ENCODE data around the gene NOTUM. TPM values are rescaled to one million over a fixed set of nuclear protein-coding genes. Genes with fewer than 3 reads are reported as not detected.
"Not testable (repeated sequence)": the region's sequence is repeated elsewhere in the genome, so short reads cannot be mapped to it uniquely, and the experiment has no call there.

NOTUM gene
- total RNA-seq, 1 donor from 2014 or later: 4.2 TPM

DNA sequence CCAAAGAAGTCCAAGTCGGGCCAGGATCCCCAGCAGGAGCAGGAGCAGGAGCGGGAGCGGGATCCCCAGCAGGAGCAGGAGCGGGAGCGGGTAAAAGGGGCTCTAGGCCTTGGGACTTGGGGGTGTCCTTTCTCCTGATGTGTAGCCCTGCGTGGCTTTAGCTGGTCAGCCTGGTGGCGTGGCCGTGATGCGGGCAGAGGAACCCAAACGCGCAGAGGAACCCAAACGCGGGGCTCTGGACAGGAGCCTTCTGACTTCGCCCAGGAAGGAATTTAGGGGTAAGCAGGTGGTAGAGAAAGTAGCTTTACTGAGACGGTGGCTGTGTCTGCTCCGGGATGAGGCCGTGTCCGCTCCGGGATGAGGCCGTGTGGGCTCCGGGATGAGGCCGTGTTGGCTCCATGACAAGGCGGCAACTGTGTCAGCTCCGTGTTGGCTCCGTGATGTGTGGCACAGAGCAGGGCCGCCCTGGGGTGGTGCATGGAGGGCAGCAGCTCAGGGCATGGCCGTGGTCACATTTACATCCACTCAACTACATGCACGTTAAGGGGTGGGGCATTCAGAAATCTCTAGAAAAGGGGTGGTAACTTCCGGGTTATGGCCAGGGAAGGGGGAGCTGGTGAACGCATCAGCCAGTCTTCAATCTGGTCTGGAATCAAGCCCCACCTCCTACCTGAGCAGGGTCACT lies 35.9 kb upstream of the NOTUM start:
- DNase-seq (ENCODE audit: low spot score) (no peak), ATAC-seq (no peak)

DNA sequence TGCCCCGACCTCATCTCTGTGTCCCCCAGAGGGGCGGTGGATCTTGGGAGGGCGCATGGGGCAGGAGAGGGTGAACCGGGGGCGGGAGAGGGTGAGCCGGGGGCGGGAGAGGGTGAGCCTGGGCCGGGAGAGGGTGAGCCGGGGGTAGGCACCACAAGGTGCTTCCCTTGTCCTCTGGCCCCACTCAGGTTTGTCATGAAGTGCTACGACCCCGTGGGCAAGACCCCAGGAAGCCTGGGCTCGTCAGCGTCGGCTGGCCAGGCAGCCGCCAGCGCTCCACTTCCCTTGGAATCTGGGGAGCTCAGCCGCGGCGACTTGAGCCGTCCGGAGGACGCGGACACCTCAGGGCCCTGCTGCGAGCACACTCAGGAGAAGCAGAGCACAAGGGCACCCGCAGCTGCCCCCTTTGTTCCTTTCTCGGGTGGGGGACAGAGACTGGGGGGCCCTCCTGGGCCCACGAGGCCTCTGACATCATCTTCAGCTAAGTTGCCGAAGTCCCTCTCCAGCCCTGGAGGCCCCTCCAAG lies 35.3 kb upstream of the NOTUM start:
- DNase-seq (ENCODE audit: low spot score) (no peak), ATAC-seq (no peak)

DNA sequence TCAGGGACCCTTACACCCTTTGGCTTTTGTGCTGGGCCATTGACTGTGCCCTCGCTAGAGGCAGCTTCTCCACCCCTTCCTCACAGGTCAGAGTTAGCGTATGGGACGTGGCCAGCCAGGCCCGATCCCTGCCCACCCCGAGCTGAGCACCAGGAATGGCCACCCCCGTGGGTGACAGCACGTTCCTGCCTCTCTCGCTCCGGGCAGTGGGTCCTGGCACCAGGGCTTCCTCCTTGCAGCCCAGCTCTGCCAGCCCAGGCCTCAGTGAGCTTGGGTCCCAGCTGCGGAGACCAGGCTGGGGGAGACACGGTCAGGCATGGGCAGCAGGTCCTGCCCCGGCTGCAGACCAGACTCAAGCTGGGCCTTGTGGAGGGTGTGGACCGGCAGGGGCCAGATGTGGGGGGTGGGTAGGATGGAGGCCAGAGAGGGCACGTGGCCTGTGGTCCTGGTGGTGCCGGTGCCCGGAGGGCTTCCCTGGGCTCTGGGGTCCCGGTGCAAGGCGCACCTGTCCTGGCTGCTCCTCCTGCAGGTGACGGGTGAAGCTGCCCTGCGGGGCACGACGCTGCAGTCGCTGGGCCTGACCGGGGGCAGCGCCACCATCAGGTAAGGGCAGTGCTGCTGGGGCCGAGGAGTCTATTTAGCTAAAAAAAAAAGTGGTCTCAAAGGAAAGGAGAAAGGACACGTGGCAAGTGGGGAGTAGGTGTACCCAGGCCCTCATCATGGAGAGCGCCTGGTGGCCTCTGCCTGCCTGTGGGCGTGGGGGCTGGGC lies 34.7 kb upstream of the NOTUM start:
- no peak for DNase-seq (ENCODE audit: low spot score)

GRCh38 chr17:81994593-81995462 lies 33.8 kb upstream of the NOTUM start:
- DNase-seq (ENCODE audit: low spot score) (no peak), ATAC-seq (no peak)

More for the DNA sequence above, 34.7 kb upstream of the NOTUM start:
- ATAC-seq: no peak

DNA sequence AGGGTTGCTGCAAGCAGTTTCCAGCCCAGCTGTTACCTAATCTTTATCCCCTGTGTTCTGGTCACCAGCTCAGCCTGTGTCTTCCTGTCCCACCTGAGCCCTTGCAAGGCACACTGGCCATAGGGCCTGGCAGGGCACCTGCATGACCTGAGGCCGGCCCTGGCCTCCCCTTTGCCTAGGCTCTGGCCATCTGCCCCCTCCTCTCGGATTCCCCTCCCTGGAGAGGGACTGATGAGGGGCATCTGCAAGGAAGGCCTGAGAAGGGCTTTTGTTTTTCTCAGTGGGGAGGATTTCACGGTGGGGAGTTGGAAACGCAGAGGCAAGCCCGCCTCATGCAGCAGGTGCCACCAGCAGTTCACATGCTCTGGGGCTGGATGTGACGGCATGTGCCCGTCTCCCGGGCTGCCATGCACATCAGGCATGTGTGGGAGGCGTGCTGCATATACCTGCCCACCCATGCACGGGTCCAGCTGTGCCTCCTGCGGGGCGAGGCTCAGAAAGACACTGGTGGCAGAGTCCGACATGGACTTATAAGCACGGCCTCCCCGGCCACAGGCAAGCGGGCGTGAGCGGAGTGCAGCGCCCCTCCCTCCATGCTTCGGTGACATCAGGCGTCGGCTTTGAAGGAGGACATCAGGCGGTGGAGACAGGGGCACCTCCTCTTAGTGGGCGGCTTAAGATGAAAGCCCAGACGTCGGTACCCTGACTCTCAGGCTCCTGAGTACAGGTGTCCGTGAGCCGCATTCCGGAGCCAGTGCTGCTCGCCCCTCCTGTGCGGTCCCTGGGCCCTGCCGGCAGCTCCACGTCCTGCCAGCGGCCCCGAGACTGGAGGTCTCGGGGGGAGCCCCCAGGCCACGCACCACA lies 33.0 kb upstream of the NOTUM start:
- no peak for ATAC-seq
- DNase-seq (ENCODE audit: low spot score): no peak

- ATAC-seq: no peak
Observed at GRCh38 chr17:81992306-81993102, 31.5 kb upstream of the NOTUM start.

DNA sequence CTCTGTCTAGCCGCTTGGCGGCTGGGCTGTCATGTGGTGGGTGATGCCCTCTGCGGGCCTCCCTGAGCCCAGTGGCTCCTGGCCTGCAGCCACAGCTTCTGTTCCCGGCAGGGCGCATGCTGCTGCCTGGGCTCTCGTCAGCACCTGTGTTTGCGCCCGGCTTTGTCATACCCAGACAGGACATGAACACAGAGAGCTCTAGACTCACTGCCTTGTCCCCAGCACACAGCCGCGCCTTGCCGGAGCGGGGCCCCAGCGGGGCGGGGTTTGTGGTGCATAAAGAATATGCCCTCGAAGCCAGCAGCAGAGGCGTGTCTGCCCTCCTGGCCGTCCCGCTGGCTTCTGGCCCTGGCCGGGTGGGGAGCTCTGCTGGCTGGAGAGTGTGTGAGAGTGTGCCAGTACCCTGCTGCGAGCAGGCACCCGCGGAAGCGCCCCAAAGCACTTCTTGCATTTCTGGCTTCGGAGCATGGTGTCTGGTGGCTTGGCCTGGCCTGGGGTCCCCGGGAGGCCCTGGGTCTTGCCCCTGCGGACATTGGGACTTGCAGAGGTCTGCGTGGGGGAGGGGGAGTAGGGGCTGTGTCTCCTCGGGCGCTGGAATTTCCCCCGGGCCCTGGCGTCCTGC lies 30.8 kb upstream of the NOTUM start:
- peak; percentile 94 for DNase-seq (ENCODE audit: low spot score)
- peak; percentile 91 for ATAC-seq

More at GRCh38 chr17:81992306-81993102, 31.5 kb upstream of the NOTUM start:
- DNase-seq (ENCODE audit: low spot score): no peak

DNA sequence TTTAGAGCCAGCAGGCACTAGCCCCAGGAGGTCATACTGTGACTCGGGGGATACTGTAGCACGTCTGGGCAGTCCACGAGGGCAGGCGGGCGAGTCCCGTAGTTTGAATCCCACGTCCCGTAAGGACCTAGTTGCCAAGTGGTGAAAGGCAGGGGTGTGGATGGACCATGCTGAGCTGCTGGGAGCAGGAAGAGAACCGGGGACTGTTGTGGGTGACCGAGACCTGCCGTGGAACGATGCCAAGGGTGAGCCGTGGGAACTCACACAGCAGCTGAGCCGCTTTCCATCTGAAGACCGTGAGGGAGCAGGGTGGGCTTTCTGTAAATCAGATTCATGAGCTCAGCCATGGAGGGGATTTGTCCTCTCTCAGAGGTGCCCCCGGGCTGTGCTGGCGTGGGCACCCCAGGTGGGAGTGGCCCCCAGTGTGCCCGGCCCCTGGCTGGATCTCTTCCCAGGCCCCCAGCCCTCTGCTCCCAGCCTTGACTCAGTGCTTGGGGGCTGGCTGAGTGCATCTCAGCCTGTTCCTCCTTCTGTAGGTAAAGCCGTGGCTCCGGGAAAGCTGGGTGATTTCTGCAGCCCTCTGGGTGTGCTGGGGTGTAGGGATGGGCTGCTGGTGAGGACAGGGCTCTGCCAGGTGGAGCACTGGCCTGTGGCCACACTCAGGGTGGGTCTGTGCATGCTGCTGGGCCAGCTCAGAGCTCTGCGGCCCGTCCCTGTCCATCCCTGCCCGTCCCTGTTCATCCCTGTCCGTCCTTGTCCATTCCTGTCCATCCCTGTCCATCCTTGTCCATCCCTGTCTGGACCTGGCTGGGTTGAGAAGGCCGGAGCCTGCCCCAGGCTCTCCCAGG lies 30.1 kb upstream of the NOTUM start:
- ATAC-seq: no peak

DNA sequence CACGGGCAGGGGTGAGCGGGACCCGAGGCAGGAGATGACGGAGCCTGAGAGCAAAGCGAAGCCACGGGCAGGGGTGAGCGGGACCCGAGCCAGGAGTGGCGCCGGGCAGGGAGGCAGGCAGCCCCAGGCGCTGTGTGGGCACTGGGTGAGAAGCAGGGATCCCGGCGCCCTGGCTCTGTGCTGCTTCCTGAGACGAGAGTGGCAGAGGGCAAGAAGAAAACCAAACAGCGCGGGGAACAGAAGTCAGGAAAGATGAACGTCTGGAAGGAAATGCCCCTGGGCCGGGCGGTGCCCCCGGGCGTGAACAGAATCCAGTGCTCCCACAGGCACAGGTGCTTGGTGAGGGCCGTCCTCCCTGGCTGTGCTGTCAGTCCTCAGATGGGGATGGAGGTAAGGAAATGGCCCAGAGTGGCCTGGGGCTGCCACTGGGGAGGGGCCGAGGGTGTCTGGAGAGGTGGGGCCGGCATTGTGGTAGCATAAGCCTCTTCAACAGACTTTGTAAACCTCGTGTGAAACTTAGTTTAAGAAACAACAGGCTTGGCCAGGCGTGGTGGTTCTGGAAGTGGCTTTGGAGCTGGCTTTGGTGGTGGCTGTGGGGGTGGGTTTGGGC lies 26.3 kb upstream of the NOTUM start:
- no peak for ATAC-seq

More for the DNA sequence above, 30.1 kb upstream of the NOTUM start:
- DNase-seq (ENCODE audit: low spot score): no peak

GRCh38 chr17:81986606-81987005 lies 25.6 kb upstream of the NOTUM start:
- DNase-seq (ENCODE audit: low spot score) (no peak), ATAC-seq (no peak)

More for the DNA sequence above, 26.3 kb upstream of the NOTUM start:
- no peak for DNase-seq (ENCODE audit: low spot score)

DNA sequence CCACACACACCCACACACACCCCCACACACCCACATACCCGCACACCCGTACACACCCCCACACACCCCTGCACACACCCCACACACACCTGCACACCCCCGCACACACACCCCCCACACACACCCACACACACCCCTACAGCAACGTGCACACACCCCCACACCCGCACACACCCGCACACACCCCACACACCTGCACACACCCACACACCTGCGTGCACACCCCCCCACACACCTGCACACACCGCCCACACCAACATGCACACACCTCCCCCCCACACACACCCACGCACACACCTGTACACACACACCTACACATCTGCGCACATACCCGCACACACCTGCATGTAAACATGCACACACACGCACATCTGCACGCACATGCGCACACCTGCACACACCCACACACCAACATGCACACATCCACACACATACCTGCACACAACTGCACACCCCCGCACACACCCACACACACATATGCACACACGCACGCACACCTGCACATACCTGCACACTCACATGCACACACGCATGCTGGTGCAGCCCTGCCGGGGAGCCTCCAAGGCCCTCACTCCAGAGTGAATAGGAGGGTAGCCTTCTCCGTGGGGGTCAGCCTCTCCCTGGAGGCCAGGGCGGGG lies 23.9 kb upstream of the NOTUM start:
- DNase-seq (ENCODE audit: low spot score) (no peak), ATAC-seq (no peak)

- DNase-seq (ENCODE audit: low spot score) (no peak), ATAC-seq (no peak)
Observed at GRCh38 chr17:81983639-81984373, 22.8 kb upstream of the NOTUM start.

DNA sequence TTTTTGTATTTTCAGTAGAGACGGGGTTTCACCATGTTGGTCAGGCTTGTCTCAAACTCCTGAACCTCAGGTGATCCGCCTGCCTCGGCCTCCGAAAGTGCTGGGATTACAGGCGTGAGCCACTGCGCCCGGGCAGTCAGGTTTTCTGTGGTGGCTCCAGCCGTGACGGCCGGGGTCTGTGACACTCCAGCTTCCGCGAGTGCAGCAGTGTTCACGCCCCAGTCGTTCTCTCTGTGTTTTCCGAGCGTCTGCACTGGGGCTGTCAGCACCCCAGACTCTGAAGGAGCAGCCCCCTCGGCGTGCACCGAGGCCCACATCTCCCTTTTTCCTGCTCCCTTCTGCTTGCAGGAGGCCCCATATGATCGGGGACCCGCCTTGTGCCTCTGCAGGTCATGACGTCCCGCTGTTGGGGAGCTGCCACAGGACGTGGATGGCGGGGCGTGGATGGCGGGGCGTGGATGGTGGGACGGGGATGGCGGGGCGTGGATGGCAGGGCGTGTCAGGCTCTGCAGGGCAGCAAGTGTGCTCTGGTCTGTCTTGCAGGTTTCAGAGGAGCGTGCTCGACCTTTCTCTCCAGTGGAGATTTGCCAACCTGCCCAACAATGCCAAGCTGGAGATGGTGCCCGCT lies 22.1 kb upstream of the NOTUM start:
- DNase-seq (ENCODE audit: low spot score) (no peak), ATAC-seq (no peak)

- DNase-seq (ENCODE audit: low spot score); ATAC-seq: not testable (repeated sequence)
Observed at GRCh38 chr17:81981511-81981910, 20.5 kb upstream of the NOTUM start.

DNA sequence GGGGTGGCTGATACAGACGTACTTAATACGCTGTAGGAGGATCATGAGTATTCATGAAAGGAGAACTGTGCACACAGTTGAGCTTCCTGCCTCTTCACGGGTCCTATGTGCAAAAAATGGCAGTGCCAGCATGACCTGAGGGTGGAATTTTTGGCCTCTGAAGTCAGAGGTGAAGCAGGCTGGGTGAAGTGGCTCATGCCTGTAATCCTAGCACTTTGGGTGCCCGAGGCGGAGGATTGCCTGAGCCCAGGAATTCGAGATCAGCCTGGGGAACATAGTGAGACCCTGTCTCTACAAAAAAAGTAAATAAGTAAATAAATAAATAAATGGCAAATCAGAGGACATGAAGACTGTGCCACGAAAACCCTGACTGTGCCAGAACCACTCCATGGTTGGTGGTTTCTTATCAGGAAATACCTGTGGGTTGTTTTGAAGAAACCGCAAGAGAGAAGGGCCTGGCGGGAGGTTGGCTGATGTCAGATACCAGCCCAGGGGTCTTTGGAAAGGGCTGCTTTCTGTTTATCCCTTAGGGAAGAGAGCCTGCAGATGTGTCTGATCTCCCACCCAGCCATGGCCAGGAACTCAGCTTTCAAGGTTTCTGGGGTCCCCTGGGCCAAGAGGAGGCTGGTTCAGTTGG lies 19.8 kb upstream of the NOTUM start:
- DNase-seq (ENCODE audit: low spot score): no peak
- no peak for ATAC-seq

Measured in left lobe of liver (tissue), 2 donors.